ENCODE measurements around the gene BAIAP2L1.
"Not testable (repeated sequence)": the region's sequence is repeated elsewhere in the genome, so short reads cannot be mapped to it uniquely, and the experiment has no call there.

The BAIAP2L1 gene, protein sequence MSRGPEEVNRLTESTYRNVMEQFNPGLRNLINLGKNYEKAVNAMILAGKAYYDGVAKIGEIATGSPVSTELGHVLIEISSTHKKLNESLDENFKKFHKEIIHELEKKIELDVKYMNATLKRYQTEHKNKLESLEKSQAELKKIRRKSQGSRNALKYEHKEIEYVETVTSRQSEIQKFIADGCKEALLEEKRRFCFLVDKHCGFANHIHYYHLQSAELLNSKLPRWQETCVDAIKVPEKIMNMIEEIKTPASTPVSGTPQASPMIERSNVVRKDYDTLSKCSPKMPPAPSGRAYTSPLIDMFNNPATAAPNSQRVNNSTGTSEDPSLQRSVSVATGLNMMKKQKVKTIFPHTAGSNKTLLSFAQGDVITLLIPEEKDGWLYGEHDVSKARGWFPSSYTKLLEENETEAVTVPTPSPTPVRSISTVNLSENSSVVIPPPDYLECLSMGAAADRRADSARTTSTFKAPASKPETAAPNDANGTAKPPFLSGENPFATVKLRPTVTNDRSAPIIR

DNA sequence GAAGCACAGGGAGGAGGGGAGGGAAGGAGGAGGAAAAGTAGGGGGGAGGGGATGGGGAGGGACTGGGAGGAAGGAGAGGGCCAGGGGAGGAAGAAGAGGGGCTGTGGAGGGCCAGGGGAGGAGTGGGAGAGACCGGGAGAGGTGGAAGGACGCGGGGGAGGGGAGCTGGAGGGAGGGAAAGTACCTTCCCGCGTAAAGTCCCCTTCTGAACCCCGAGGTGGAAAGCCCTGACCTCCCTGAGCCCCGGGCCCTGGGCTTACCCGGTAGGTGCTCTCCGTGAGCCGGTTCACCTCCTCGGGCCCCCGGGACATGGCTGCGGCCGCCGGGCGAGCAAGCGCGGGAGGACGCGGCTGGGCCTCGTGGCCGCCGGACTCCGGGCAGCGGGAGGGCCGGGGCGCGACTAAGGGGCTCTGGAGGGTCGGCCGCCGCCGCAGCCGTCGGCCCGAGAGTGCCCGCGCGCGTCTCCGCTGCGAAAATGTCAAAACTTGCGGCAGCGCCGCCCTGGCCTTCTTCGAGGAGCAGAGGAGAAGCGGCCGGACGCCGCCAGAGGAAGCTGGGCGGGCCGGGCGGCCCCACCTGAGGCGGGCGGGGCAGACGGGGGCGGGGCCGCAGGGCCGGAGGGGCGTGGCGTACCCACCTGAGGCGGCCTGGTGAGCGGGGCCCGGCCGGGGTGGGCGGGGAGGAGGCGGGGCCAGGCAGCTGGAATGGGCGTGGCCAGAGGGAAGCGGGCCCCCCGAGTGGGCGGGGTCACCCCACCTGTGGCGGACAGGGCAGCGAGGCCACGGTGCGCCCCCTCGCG lies at the start of gene BAIAP2L1:
TSS of gene BAIAP2L1 (minus strand) at position 549 of the 799 bp plus-strand sequence. CDS start at position 311, 238 bp downstream.
- peak; percentile 79 for DNase-seq

DNA sequence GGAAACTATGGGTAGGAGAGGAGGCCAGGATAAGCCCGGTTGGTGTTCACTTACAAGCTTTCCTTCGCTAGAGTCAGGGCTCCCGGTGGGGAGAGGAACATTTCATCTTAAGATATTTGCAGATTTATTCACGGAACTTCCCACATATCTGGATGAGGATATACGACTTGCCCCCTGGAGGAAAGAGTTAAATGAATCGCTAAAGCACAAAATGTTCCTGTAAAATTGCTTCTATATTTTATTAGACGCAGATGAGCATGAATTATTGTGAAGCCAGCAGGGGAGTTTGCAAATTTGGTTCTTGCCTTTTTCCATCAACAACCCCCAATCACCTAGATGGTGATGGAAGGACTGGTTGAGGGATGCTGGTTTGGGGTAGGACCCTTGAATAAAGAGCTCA lies 47.9 kb upstream of the BAIAP2L1 start:
- DNase-seq, result no peak

DNA sequence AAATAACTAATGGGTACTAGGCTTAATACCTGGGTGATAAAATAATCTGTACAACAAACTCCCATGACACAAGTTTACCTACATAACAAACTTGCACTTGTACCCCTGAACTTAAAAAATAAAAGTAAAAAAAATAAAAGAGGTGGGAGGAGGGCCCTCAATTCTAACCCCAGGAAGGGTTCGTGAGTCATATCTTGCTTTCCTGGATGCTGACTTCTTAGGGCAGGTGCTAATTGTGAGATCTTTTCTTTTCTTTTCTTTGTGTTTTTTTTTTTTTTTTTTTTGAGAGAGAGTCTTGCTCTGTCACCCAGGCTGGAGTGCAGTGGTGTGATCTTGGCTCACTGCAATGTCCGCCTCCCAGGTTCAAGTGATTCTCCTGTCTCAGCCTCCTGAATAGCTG lies 40.1 kb upstream of the BAIAP2L1 start:
- DNase-seq, result not testable (repeated sequence)

DNA sequence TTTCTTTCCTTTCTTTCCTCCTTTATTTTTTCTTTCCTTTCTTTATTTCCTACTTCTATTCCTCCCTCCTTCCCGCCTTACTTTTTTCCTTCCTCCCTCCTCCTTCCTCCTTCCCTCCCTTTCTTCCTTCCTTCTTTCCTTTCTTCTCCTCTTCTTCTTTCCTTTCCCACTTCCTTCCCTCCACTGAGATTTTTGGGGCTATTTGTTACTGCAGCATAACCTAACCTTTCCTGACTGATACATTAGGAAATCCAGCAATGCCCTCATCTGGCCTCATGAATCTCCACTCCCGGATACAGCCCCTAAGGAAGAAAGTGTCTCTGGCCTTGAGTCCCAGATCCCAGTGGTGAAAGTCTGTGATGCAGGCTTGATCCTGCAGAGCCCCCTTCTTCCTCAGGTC lies 38.6 kb upstream of the BAIAP2L1 start:
- no peak for DNase-seq

DNA sequence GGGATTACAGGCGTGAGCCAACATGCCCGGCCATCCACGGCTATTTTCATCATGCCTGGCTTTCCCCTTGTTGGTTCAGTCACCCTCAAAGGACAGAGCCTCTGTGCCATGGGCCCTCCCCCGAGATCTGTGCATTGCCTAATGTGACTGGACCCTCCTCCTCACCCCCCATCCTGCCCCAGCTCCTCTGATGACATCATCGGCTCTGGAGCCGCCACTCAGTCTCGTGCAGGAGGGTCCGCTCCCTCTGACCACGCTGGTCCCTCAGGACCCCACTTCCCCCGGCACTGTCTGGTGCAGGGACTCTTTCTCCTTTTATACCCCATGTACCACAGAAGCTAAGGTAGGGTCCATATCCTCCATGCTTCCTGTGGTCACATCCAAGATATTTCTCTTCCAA lies 33.2 kb upstream of the BAIAP2L1 start:
- DNase-seq, result no peak

DNA sequence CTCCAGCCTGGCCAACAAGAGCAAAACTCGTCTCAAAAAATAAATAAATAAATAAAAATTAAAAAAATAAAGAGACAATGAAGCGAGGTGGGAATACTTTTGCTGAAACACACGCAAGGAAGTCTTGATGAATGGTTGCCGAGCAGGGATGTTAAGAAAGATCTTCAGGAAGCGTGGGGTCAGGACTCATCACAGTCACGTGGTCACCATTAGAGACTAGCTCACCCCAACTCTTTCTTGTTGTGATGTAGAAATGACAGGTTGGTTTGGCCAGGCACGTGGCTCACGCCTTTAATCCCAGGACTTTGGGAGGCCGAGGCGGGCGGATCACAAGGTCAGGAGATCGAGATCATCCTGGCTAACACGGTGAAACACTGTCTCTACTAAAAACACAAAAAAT lies 28.9 kb upstream of the BAIAP2L1 start:
- DNase-seq, result no peak

DNA sequence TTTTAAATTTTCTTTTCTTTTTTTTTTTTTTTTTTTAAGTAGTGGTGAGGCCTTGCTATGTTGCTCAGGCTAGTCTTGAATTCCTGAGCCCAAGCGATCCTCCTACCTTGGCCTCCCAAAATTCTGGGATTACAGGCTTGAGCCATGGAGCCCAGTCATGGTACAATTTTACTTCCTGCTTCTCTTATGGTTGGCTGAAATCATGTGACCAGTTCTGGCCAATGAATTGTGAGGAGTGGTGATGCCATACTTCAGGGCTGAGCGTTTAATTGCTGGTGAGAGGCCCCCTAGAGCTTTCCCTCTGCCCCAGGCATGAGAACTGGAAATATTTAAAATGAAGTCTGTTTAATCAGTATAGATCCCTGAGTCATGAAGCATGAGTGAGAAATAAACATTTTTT lies 22.2 kb upstream of the BAIAP2L1 start:
- no peak for DNase-seq

DNA sequence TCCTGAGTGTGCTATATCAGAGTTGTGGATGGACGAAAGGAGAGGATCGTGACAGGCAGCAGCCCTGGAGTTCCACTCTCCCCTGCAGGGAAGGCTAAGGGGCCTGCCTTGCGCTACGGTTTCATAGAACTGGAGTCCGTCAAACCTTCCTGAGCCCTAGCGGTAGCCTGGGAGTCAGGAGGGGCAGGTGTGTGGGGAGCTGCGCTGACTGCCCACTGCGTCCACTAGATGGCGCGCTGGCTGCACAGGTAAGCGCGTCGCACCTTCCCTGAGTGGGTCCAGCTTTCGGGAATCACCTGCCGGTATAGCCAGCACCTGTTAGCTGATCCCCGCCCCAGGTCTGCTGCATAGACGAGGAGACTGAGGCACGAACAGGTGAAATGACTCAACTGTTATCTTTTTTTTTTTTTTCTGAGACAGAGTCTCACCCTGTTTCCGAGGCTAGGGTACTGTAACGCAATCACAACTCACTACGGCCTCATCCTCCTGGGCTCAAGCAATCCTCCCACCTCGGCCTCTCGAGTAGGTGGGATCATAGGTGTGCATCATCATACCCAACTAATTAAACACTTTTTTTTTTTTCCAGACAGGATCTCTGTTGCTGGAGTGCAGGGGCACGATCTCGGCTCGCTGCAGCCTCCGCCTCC lies 20.2 kb upstream of the BAIAP2L1 start:
- peak; percentile 31 for DNase-seq

DNA sequence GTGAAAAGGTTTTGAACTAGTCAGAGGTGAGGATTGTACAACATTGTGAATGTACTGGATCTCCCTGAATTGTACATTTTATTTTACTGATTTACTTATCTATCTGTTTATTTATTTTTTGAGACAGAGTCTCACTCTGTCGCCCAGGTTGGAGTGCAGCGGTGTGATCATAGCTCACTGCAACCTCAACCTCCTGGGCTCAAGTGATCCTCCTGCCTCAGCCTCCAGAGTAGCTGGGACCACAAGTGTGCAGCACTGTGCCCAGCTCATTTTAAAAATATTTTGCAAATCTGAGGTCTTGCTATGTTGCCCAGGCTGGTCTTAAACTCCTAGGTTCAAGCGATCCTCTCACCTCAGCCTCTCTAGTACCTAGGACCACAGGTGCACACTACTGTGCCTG lies 19.1 kb upstream of the BAIAP2L1 start:
- DNase-seq, result not testable (repeated sequence)

DNA sequence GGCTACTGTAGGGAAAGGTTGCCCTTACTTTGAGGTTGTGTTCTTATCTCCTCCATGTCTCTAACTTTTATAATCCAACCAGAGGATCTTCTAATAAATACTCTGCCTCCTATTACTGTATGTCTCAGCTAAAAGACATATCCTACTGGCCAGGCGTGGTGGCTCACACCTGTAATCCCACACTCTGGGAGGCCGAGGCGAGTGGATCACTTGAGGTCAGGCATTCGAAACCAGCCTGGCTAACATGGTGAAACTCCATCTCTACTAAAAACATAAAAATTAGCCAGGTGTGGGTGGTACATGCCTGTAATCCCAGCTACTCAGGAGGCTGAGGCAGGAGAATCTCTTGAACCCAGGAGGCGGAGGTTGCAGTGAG lies 18.4 kb upstream of the BAIAP2L1 start:
- not testable (repeated sequence) for DNase-seq

DNA sequence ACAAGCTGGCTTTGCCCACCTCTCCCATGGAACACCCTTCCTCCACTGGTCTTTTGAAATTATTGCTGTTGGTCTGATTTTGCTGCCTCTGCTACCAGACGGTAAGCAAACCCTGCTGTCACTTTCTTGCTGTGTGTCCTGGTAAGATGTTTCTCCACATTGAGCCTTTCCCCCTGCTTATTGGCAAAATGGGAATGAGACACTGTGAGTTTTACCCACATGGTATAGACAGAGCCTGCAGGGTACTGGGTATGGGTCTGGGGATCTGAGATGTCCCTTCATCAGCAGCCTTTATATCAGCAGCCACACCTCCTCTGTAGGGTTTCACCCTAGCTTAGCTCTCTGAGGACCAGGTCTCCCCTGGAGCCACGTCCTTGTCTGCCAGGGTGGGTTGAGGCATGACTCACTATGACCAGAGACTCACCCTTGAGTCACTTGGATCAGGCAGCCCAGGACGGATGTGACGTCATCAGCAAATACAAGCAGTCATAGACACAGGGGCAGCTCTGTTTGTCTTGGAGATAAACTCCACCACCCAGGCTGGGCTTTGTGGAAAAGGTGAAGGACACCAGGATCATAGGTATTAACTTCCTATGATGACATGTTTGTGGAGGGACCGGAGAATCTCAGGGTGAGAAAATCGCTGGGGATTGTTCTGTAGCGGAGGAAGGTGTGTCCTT lies 17.9 kb upstream of the BAIAP2L1 start:
- peak; percentile 95 for DNase-seq

DNA sequence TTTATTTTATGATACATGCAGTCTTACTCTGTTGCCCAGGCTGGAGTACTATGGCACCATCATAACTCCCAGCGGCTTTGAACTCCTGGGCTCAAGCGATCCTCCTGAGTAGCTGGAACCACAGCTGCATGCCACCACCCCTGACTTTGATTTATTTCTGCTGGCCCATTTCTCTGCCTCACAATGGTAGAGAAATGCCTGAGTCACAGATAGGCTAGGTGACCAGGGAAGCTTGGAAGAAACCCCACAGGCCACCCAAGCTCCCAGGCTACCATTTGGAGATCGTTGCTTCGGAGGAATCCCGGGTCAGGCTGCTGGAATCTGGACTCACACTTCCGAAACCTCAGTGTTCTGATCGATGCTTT lies 17.4 kb upstream of the BAIAP2L1 start:
- no peak for DNase-seq

DNA sequence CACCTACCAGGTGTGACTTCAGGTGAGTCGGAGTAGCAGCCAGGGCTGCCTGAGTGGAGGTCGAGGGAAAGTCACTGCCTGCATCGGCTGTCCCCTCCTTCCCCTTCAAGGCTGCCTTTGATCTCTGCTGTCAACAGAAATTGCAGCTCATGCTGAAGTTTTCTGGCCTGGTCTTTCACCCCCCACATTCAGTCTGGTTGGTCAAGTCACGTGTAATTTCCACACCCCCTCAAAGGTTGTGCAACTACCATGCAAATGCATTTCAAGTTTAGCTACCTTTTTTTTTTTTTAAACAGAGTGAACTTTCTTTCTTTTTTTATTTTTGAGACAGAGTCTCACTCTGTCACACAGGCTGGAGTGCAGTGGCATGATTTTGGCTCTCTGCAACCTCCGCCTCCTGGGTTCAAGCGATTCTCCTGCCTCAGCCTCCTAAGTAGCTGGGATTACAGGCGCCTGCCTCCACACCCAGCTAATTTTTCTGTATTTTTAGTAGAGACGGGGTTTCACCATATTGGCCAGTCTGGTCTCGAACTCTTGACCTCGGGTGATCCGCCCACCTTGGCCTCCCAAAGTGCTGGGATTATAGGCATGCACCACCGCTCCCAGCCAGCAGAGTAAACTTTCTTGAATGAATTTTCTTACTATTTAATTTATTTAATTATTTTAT lies 16.8 kb upstream of the BAIAP2L1 start:
- DNase-seq, result not testable (repeated sequence)

DNA sequence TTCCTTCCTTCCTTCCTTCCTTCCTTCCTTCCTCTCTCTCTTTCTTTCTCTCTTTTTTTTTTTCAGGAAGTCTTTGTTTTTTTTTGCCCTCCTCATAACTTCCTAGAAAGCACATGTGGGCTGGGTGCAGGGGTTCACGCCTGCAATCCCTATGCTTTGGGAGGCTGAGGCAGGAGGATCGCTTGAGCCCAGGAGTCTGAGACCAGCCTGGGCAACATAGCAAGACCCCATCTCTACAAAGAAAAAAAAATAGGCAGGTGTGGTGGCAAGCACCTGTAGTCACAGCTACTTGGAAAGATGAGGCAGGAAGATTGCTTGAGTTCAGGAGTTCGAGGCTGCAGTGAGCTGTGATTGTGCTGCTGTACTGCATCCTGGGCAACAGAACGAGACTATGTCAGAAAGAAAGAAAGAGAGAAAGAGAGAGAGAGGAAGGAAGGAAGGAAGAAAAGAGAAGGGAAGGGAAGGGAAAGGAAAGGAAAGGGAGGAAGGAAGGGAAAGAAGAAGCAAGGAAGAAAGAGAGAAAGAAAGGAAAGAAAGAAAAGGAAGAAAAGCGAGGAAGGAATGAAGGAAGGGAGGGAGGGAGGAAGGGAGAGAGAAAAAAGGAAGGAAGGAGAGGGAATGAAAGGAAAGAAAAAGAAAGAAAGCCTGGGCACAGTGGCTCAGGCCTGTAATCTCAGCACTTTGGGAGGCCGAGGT lies 13.5 kb upstream of the BAIAP2L1 start:
- DNase-seq, result no peak

DNA sequence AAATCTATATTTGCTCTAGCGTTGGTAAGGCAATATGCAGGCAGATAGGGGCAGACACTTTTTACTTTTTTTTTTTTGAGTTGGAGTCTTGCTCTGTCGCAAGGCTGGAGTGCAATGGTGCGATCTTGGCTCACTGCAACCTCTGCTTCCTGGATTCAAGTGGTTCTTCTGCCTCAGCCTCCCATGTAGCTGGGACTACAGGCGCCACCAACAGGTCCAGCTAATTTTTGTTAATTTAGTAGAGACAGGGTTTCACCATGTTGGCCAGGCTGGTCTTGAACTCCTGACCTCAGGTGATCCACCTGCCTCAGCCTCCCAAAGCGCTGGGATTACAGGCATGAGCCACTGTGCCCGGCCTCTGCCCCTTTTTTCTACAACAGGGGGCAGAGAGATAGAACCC lies 12.8 kb upstream of the BAIAP2L1 start:
- DNase-seq, result not testable (repeated sequence)

DNA sequence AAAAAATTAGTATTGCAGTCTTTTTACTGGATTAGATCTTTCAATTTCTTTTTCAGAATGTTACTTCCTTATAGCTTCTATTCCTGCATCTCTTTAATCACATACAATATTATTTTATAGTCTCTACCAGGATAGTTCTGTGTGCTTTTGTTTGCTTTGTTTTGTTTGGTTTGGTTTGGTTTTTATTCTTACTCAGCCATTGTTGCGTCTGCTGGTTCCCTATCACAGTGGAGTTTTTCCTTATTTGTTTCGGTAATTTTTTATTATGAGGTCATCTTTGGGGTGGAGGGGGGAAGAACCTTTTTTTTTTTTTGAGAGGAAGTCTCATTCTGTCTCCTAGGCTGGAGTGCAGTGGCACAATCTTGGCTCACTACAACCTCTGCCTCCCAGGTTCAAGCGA lies 9.0 kb upstream of the BAIAP2L1 start:
- DNase-seq, result no peak

DNA sequence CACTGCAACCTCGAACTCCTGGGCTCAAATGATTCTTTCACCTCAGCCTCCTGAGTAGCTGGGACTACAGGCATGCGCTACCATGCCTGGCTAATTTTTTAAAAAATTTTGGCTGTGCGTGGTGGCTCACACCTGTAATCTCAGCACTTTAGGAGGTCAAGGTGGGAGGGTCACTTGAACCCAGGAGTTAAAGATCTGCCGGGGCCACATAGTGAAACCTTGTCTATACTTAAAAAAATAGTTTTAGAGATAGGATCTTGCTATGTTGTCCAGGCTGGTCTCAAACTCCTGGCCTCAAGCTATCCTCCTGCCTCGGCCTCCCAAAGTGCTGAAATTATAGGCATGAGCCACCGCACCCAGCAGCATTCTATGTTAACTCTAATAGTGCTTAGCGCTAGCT lies 7.3 kb upstream of the BAIAP2L1 start:
- not testable (repeated sequence) for DNase-seq

DNA sequence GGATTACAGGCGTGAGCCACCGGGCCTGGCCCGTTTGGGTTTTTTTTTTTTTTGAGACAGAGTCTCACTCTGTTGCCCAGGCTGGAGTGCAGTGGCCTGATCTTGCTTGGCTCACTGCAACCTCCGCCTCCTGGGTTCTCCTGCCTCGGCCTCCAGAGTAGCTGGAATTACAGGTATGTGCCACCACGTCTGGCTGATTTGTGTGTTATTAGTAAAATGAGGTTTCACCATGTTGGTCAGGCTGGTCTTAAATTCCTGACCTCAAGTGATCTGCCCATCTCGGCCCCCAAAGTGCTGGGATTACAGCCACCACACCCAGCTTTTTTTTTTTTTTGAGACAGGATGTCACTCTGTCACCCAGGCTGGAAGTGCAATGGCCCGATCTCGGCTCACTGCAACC lies 5.9 kb upstream of the BAIAP2L1 start:
- DNase-seq, result no peak

DNA sequence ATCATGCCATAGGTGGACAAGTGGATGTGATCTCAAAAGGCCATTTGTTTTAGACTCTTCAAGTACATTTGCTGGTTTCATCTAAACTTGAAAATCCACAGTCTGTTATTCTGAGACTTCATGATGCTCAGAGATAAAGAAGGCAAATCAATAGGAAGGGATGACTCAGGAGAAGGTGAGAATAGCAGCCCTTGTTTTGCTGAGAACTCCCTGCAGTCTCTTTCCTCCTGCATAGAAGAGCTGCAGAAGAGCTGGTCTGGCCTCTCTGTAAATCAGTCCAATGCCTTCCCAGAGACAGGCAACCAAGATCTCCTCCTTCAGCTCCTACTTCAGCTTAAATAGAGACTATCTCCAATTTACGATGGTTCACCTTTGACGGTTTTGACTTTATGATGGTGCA lies 4.0 kb upstream of the BAIAP2L1 start:
- DNase-seq, result no peak

DNA sequence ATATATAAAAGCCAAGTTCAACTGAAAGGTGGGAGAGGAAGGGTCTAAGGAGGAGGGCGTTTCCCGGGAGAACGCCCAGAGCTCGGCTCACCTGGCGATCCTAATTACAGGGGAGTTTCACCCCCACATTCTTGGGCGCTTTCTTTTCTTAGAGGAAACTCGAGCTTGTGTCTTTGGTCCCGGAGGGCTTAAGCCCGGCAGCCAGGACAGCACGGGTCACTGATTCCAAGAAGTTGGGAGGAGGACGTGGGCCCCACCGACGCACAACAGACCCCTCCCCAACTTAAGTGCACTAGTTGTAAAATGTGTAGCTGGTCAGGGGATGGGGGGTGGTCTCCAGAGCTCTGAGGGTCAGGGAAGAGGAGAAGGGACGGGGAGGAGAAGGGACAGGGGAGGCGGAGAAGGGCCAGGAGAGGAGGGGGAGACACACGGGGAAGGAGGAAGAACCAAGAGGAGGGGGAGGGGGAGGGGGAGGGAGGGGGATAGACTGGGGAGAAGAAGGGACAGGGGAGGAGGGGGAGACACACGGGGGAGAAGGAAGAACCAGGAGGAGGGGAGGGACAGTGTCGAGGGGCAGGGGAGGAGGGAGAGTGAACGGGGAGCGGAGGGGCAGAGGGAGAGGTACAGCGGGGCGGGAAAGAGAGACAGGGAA lies 874 bp downstream of the BAIAP2L1 start:
- no peak for DNase-seq

DNA sequence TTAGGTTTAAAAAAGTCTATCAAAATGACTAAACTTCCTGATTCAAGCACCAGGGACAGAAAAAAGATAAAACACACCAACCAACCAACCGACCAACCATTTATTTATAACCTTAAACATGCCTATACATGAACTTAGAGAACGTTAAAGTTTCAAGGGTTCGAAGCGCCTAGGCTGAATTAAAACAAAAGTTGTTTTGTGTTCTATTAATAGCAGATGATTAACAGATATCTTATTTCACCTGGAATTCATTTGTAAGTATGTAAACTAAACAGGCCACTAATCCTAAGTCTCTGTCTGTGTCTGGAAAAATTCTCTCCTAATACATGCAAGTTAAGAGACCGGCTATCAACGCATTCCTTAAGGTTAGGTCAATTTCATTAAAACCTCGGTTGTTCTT lies 1.4 kb downstream of the BAIAP2L1 start:
- DNase-seq, result peak; percentile 44

Data from kidney glomerular epithelial cell (primary cell).